HG02973 (cell line): ENCODE data around the gene CLEC2L.

ENCODE experiments used
- ATAC-seq: cut with Tn5 transposase; IDR thresholded peaks from one replicate; pipeline ENCODE4 v1.9.1; 2021; ENCODE audit warnings: moderate library complexity; ENCODE audit not compliant: unreplicated experiment

The CLEC2L gene

DNA sequence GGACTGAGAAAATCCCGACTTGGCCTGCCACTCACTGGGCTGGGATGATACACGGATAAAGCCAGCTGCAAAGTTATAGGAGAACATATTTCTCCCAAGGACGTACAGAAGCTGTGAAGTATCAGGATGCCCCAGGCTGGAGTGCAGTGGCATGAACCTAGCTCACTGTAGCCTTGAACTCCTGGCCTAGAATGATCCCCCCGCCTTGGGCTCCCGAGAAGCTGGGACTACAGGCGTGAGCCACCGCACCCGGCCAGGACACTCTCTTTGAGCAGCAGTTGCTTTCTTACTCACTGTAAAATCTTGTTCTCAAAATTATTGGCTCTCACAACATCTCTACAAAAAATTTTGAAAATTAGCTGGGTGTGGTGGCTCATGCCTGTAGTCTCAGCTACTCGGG is 50.4 kb downstream of the CLEC2L start:
- no peak for ATAC-seq

DNA sequence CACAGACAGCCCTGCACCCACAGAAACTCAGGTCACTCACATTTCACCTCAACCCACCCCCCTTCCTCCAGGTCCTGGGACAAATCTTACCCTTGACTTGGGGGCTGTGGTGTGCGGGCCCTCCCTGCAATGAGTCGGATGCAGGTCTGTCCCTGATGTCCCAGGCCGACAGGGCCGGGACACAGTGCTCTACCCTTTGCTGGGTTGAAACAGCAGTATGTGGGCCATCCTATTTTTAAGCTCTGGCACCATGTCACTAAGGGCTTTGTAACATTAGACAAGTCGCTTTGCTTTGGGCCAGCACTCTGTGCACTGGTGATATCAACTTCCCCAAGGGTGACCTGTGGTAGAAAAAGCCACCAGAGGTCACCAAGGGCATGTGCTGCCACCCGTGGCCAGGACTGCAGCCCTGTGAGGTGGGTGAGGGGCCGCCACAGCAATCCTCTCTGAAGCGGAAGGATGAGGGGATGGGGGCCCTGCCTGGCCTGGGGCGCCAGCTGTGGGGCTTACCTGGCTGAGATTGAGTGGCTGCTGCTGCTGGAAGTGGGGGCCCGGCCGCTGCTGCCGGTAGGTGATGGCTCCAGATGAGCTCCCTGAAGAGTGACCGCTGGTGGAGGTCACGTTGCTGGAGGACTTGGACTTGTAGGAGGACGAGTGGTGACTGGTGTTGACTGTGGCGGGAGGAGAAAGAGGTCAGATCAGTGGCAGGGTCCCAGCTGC is 51.3 kb downstream of the CLEC2L start:
- no peak for ATAC-seq

DNA sequence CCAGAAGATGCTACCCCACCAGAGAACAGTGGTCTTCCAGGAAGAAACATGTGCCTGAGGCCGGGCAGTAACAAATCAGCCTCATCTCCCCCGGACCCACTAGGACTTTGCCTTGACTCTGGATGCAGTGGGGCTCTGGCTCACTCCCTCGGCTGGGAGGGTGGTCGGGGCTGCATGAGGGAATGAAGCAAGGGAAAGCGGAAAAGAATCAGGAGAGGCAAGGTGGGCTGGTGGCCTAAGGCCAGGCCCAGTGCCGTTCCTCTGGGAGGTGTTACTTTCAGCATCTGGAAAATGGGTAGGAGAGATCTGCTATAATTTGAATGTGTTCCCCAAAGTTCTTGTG is 51.8 kb downstream of the CLEC2L start:
- no peak for ATAC-seq

GRCh38 chr7:139576179-139576973 is 52.9 kb downstream of the CLEC2L start:
- no peak for ATAC-seq

DNA sequence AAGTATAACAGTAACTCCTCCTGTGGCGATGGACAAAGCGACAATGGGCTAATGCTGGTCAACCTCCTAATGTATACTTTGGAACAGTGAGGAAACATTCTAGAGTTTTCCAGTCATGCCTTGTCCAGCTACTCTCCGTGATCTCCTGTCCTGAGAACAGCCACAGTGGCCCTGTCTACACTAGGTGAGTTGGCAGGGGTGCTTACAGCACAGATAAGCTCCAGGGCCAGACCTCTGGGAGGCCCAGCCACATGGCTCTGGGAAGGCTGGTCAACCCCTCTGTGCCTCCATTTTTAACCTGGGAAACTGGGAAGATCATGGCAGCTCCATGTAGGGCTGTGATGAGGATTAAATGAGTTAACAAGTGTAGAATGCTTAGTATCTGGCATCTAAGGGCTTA is 57.0 kb downstream of the CLEC2L start:
- ATAC-seq = no peak

DNA sequence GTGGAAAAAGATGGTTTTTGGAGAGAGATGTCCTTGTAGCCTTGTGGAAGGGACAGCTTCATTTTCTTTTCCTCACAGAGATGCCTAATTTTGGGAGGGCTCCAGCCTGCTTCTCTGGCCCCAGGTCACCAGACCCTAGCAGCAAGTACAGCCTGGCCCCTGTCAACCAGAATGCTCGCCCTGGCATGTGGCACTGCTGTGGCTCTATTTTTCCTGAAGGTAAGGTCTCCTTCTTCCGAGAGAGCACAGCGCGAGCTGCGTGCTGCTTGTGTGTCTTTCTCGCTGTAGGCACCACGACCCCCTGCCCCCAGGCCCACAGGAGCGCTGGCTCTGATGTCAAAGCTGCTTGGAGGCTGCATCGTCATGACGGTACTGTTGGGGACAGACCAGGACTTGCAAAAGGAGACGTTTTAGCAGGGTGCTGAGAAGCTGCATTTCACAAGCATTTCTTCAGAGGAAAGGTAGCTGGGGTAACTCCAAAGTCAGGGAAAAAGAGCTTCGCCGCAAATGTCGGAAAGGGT is 58.7 kb downstream of the CLEC2L start:
- no peak for ATAC-seq

- ATAC-seq = no peak
These were observed 59.2 kb downstream of the CLEC2L start for GRCh38 chr7:139582671-139583155.

GRCh38 chr7:139583826-139584553 is 60.5 kb downstream of the CLEC2L start:
- ATAC-seq = no peak

DNA sequence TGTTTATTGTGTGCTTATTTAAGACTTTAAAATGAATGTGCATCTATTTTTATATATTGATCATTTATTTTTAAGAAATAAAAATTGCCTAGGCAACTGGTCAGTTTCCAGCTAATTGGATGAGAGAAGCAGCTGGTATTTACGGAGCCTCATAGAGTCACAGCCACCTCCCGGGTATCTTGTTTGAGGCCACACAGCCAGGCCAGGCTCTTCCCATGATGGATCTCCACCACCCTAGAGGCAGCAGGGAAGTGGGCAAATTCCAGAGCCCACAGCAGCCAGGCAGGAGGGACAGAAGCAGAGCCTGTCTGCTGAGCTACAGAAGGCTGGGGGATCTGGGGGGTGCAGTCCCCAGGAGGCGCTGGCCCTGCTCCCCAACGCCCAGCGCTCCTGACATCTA is 61.6 kb downstream of the CLEC2L start:
- ATAC-seq = no peak

GRCh38 chr7:139586286-139586685 is 62.8 kb downstream of the CLEC2L start:
- no peak for ATAC-seq

- ATAC-seq = no peak
These were observed 64.0 kb downstream of the CLEC2L start for GRCh38 chr7:139587535-139587934.

- ATAC-seq = no peak
These were observed 65.1 kb downstream of the CLEC2L start for GRCh38 chr7:139588632-139589031.

DNA sequence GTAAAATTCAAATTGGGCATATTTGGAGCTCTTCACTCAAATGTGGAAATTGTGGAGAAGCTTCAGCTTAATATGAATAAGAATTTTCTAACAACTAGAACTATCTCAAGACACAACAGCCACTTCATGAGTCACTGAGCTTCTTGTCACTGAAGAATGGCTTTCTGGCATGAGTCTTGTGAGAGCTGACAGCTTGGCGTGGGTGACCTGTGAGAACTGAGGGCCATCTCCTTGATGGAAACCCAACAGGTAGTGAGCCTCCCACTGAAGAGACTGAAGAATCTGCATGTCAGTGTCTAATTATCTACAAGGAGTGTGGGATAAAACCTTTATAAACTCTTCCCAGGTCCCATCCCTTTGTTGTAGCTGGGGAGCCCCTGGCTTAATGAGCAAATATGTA is 66.0 kb downstream of the CLEC2L start:
- no peak for ATAC-seq

DNA sequence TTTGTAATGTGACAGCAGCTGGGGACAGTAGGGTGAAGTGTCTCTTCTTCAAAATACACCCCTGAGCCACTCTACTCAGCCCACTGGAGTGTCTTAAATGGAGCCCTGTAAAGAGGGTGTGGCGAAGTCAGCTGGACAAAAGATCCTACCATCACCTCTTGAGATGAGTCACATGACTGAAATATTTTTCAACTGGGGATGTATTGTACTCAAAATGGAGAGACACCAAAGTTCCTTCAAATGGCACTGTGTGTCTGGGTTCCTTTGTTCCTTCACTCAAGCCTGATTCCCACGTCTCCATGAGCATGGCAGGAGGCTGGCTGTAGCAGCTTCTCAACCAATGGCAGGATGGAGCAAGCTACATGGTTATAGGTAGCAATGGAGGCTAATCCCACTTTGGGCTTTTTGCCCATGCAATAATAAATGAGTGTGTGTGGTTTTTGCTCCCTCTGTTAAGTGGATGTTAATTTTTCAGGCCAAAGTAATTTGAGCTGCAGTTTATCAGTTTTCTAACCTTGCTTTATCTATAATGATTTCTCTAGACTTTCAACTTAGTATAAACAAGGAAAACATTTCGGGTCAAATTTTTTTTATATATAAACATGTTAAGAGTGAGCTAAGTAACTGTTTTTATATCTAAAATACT is 68.2 kb downstream of the CLEC2L start:
- no peak for ATAC-seq

DNA sequence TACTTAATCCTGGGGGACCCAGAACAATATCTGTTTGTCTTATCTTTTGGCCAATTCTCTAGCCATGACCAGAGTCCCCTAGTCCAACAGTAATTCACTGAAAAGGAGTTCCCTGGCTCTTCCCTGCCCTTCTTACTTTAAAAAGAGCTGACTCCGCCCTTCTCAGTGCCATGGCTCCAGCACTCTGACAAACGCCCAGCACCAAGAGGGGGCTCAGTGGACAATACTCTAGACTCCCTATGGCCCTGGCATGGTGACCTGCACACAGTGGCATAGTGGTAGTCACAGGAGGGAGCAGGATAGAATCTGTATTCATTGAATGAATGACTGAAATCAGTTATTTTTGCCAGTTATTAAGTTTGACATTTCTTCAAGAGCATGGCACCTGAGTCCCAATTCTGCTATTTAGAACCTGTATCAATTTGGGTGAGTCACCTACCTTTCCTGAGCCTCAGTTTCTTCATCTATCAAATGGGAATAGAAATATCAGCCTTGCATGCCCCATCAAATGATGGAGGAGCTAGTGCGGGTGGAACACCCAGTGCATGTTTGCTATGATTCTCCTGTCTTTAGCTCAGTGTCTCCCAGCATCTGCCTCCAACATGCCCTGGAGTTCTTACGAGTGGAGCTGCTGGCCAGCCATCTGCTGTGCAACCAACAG is 69.4 kb downstream of the CLEC2L start:
- no peak for ATAC-seq

DNA sequence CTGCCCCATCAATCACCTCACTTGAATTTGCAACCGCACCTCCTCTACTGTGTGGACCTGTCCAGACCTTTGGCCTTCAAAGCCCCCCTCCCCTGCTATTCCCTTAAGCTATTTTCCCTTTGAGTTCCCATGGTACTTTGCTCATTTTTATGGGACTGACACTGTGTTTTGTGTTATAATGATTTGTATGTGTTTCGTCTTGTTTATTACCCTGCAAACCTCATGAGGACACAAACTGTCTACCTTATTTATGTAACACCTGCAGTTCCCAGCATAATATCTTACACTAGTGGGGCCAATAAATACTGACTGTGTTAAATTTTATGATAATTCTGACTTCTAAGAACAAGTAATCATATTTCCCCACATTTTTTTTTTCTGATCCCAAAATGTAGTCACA is 70.6 kb downstream of the CLEC2L start:
- ATAC-seq = no peak
